Measurements from ENCODE around the gene EVI2A. TPM values are rescaled to one million over a fixed set of nuclear protein-coding genes. Genes with fewer than 3 reads are reported as not detected.

Gene EVI2A
- total and polyA plus RNA-seq, 2 donors = 147 to 252 TPM

DNA sequence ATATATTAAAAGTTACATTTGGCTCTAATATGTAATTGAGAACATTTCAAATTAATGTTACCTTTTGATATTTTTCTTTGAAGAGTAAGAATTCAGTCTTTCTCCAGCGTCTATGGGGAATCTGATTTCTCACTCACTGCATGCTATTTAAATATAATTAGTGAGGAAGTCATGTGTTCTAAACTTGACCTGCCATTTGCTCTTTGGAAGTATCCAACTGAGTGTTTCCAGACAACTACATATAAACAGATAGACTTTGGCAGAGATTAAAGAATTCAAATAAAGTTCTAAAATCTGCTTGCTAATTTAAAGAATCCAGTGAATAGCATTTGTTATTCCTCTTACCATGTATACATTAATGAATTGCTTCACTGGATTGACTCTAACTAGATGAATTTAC is 47.9 kb downstream of the EVI2A start:
- Histone ChIP-seq H3K36me3 (ENCODE audit: control insufficient read depth in 2 of 2, insufficient read depth in 2 of 2, low read length in 1 of 2) (peaks cover 0 to 6% of the 10 kb centered on the region in 2 donors), H3K27ac (ENCODE audit: low read depth in 1 of 2, low read length in 1 of 2) (no peak overlapping the region), H3K4me1 (ENCODE audit: control insufficient read depth in 2 of 2, insufficient read depth in 2 of 2, low read length in 2 of 2) (no peaks in the 10 kb centered on the region), H3K27me3 (ENCODE audit: control insufficient read depth in 2 of 2, insufficient read depth in 1 of 2, low read length in 1 of 2) (no peaks in the 10 kb centered on the region), H3K4me3 (ENCODE audit: low read length in 2 of 2) (no peak overlapping the region), H3K9me3 (ENCODE audit: control insufficient read depth in 2 of 2, insufficient read depth in 1 of 2, low read length in 1 of 2) (no peaks in the 10 kb centered on the region)
- no peak for DNase-seq (ENCODE audit: low read depth in 6 of 9, low spot score in 9 of 9)
- WGBS = 96% methylated on average over 1 of the region's 1 CpG

DNA sequence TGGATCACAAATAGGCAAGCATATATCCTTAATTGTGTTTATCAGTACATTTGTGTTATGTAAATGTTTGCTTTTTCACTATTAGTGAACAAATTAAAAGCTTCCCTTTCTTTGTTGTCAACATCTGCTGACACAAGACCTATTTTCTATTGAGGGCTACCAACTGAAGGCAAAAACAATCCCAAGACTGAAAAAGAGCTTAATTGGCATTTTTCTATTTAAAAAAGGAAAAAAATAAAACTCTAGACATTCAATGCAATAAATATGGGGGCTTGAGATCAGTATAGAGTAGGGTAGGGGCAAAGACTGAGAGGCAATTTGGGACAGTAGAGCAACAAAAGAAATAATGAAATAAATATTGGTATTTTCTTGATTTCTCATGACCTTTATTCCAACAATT is 48.6 kb downstream of the EVI2A start:
- no peak overlapping the region for H3K4me3 ChIP-seq (ENCODE audit: low read length in 2 of 2)

DNA sequence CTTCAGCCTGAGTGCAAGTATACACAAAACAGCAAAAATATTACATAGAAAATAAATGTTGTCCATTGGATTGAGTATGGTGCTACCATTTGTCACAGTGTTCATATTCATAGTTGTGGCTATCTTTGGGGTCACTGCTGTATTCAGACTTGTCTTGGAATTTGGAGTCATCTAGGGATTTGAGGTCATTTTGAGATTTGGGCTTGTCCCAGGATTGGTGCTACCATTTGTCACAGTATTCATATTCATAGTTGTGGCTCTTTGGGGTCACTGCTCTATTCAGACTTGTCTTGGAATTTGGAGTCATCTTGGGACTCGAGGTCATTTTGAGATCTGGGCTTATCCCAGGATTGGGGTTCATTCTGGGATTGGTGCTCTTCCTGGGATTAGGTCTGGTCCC is 49.2 kb downstream of the EVI2A start:
- DNase-seq (ENCODE audit: low read depth in 6 of 9, low spot score in 9 of 9) = no peak
- WGBS = 93% methylated on average over 1 of the region's 1 CpG
- H3K36me3 ChIP-seq (ENCODE audit: control insufficient read depth in 2 of 2, insufficient read depth in 2 of 2, low read length in 1 of 2) = peaks cover 0 to 3% of the 10 kb centered on the region in 2 donors

More for the DNA sequence above, 48.6 kb downstream of the EVI2A start:
- Histone ChIP-seq H3K27me3 (ENCODE audit: control insufficient read depth in 2 of 2, insufficient read depth in 1 of 2, low read length in 1 of 2) (no peaks in the 10 kb centered on the region), H3K9me3 (ENCODE audit: control insufficient read depth in 2 of 2, insufficient read depth in 1 of 2, low read length in 1 of 2) (no peaks in the 10 kb centered on the region), H3K4me1 (ENCODE audit: control insufficient read depth in 2 of 2, insufficient read depth in 2 of 2, low read length in 2 of 2) (no peaks in the 10 kb centered on the region), H3K27ac (ENCODE audit: low read depth in 1 of 2, low read length in 1 of 2) (no peak overlapping the region), H3K36me3 (ENCODE audit: control insufficient read depth in 2 of 2, insufficient read depth in 2 of 2, low read length in 1 of 2) (peaks cover 0 to 6% of the 10 kb centered on the region in 2 donors)
- no peak for DNase-seq (ENCODE audit: low read depth in 6 of 9, low spot score in 9 of 9)

DNA sequence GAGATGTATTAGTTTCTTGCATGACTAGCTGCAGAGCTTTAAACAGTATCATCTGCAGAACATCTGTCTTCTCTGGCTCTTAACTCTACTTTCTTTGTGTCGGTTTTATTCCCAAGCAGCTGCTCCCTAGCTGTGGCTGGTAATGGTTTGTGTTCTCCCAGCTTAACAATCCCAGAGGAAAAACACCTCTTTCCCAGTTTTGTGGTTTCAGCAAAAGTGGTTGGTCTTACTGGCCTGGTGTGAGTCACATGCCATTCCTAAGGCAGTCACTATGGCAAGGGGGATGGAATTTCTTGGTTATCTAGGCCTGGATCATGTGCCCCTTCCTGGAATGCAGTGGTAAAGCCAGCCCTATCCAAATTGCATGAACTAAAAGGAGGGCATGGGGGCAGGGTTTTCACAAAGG is 51.8 kb downstream of the EVI2A start:
- Histone ChIP-seq H3K27me3 (ENCODE audit: control insufficient read depth in 2 of 2, insufficient read depth in 1 of 2, low read length in 1 of 2) (no peaks in the 10 kb centered on the region), H3K4me3 (ENCODE audit: low read length in 2 of 2) (no peak overlapping the region), H3K27ac (ENCODE audit: low read depth in 1 of 2, low read length in 1 of 2) (no peak overlapping the region), H3K4me1 (ENCODE audit: control insufficient read depth in 2 of 2, insufficient read depth in 2 of 2, low read length in 2 of 2) (no peaks in the 10 kb centered on the region), H3K9me3 (ENCODE audit: control insufficient read depth in 2 of 2, insufficient read depth in 1 of 2, low read length in 1 of 2) (no peaks in the 10 kb centered on the region), H3K36me3 (ENCODE audit: control insufficient read depth in 2 of 2, insufficient read depth in 2 of 2, low read length in 1 of 2) (peaks cover 0 to 8% of the 10 kb centered on the region in 2 donors)
- DNase-seq (ENCODE audit: low read depth in 6 of 9, low spot score in 9 of 9) = no peak
- WGBS = 93% methylated on average over 1 of the region's 1 CpG

More for the DNA sequence above, 49.2 kb downstream of the EVI2A start:
- Histone ChIP-seq H3K27ac (ENCODE audit: low read depth in 1 of 2, low read length in 1 of 2) (no peak overlapping the region), H3K27me3 (ENCODE audit: control insufficient read depth in 2 of 2, insufficient read depth in 1 of 2, low read length in 1 of 2) (no peaks in the 10 kb centered on the region), H3K4me1 (ENCODE audit: control insufficient read depth in 2 of 2, insufficient read depth in 2 of 2, low read length in 2 of 2) (no peaks in the 10 kb centered on the region), H3K9me3 (ENCODE audit: control insufficient read depth in 2 of 2, insufficient read depth in 1 of 2, low read length in 1 of 2) (no peaks in the 10 kb centered on the region), H3K4me3 (ENCODE audit: low read length in 2 of 2) (no peak overlapping the region)

DNA sequence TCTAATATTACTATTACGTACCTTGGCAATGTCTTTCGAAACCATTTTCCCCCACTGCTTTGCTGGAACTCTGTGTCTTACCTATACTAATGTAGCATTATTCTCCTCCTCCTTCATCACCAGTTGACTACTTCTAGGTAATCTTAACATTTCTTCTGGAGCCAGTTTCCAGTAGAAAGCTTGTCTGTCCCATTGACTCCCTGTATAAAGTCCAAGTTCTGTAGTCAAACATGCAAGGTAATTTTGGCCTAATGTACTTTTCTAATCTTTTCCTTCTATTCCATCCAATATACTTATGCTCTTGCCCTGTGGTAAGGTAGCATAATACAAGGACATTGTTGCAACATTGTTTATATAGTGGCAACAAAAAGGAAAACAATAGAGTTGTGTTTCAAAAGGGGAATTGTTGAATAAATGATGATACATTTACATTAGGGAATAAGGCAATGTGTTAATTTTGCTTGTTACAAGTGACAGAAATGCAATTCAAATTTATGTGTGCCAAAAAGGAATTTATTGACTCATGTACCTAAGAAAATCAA is 52.3 kb downstream of the EVI2A start:
- H3K4me3 ChIP-seq (ENCODE audit: low read length in 2 of 2) = no peak overlapping the region
- H3K27me3 ChIP-seq (ENCODE audit: control insufficient read depth in 2 of 2, insufficient read depth in 1 of 2, low read length in 1 of 2) = no peaks in the 10 kb centered on the region
- DNase-seq (ENCODE audit: low read depth in 6 of 9, low spot score in 9 of 9) = no peak
- H3K4me1 ChIP-seq (ENCODE audit: control insufficient read depth in 2 of 2, insufficient read depth in 2 of 2, low read length in 2 of 2) = no peaks in the 10 kb centered on the region
- H3K9me3 ChIP-seq (ENCODE audit: control insufficient read depth in 2 of 2, insufficient read depth in 1 of 2, low read length in 1 of 2) = no peaks in the 10 kb centered on the region
- WGBS = 98% methylated on average over 2 of the region's 2 CpGs
- no peak overlapping the region for H3K27ac ChIP-seq (ENCODE audit: low read depth in 1 of 2, low read length in 1 of 2)
- H3K36me3 ChIP-seq (ENCODE audit: control insufficient read depth in 2 of 2, insufficient read depth in 2 of 2, low read length in 1 of 2) = peaks cover 0 to 8% of the 10 kb centered on the region in 2 donors

Other genes starting within 250 kb of the EVI2A start
- gene NF1, start 226.6 kb downstream of the EVI2A start, total RNA-seq = 16.6 TPM
- 10.3 TPM for gene NF1, start 226.6 kb downstream of the EVI2A start, polyA plus RNA-seq
- 0.14 TPM for gene OMG, start 24.4 kb downstream of the EVI2A start, total RNA-seq
- 1.3 TPM for gene OMG, start 24.4 kb downstream of the EVI2A start, polyA plus RNA-seq
- 19.3 TPM for gene EVI2B, start 7.6 kb downstream of the EVI2A start, total RNA-seq
- gene EVI2B, start 7.6 kb downstream of the EVI2A start, polyA plus RNA-seq = 50.4 TPM
- gene RAB11FIP4, start 70.1 kb upstream of the EVI2A start, total RNA-seq = 9.2 TPM
- 5.3 TPM for gene RAB11FIP4, start 70.1 kb upstream of the EVI2A start, polyA plus RNA-seq